OCI-LY7 (cell line): ENCODE measurements around the gene PPAT.

Experiments used
- CTCF ChIP-seq: fragments of 200-600 bp; sonication (generic); conservative IDR thresholded peaks from 2 replicates; pipeline ENCODE4 v1.5.1; 2014; ENCODE audit warnings: mild to moderate bottlenecking, antibody characterized with exemption, low read length, moderate library complexity, mixed read lengths
- EZH2phosphoT487 ChIP-seq: fragments of 200-600 bp; sonication (generic); IDR thresholded peaks from 2 replicates; pipeline ENCODE4 v1.6.1; 2018; ENCODE audit warnings: low read depth, borderline replicate concordance, mild to moderate bottlenecking, mixed run types, antibody characterized with exemption, low read length, moderate library complexity, mixed read lengths

- no peak for TF ChIP-seq CTCF
- TF ChIP-seq EZH2phosphoT487, result no peak
Measured at GRCh38 chr4:56375458-56375857, 60.0 kb downstream of the PPAT start.
